CMK (cell line): ENCODE measurements around the gene C1QTNF4.

Source experiments
- DNase-seq: peaks from one replicate; pipeline ENCODE4 v3.0.0-alpha.2; 2010; ENCODE audit warnings: low read depth

Gene C1QTNF4

GRCh38 chr11:47592970-47593369 is 1.2 kb downstream of the C1QTNF4 start:
- DNase-seq = no peak

GRCh38 chr11:47592251-47592650 is 2.0 kb downstream of the C1QTNF4 start:
- no peak for DNase-seq

GRCh38 chr11:47591764-47592163 is 2.4 kb downstream of the C1QTNF4 start:
- DNase-seq = no peak

GRCh38 chr11:47589977-47590861 is 4.0 kb downstream of the C1QTNF4 start:
- DNase-seq = no peak

- no peak for DNase-seq
These were observed 4.6 kb downstream of the C1QTNF4 start for GRCh38 chr11:47589584-47589976.

- no peak for DNase-seq
These were observed 5.1 kb downstream of the C1QTNF4 start for GRCh38 chr11:47589118-47589517.

GRCh38 chr11:47587723-47588326 is 6.4 kb downstream of the C1QTNF4 start:
- no peak for DNase-seq

GRCh38 chr11:47587039-47587716 is 7.0 kb downstream of the C1QTNF4 start:
- DNase-seq = no peak

- DNase-seq = no peak
These were observed 7.9 kb downstream of the C1QTNF4 start, which contains the start of gene FAM180B for GRCh38 chr11:47586098-47586855. FAM180B (plus strand) TSS chr11:47586678; CDS start chr11:47586769, 91 bp downstream.

- no peak for DNase-seq
These were observed 10.4 kb downstream of the C1QTNF4 start for GRCh38 chr11:47583844-47584243.

GRCh38 chr11:47578524-47579494 is 15.4 kb downstream of the C1QTNF4 start, which contains the start of the genes KBTBD4 and NDUFS3:
KBTBD4 (minus strand) TSS chr11:47578970; CDS start chr11:47578951, 19 bp downstream.
NDUFS3 (plus strand) TSS chr11:47579074; CDS start chr11:47579092, 18 bp downstream.
- DNase-seq = peak; percentile 70

- no peak for DNase-seq
These were observed 16.7 kb downstream of the C1QTNF4 start for GRCh38 chr11:47577460-47578041.

GRCh38 chr11:47573321-47573720 is 20.9 kb downstream of the C1QTNF4 start:
- no peak for DNase-seq

- no peak for DNase-seq
These were observed 21.4 kb downstream of the C1QTNF4 start for GRCh38 chr11:47572715-47573255.

GRCh38 chr11:47571895-47572294 is 22.3 kb downstream of the C1QTNF4 start:
- no peak for DNase-seq

- no peak for DNase-seq
These were observed 22.9 kb downstream of the C1QTNF4 start for GRCh38 chr11:47571357-47571729.

GRCh38 chr11:47570651-47571356 is 23.4 kb downstream of the C1QTNF4 start:
- DNase-seq = no peak

GRCh38 chr11:47569646-47570045 is 24.6 kb downstream of the C1QTNF4 start:
- no peak for DNase-seq

GRCh38 chr11:47566149-47566698 is 28.0 kb downstream of the C1QTNF4 start:
- DNase-seq = no peak
